MCF 10A (cell line): Measurements from ENCODE around the gene GSTO2. TPM values are rescaled to one million over a fixed set of nuclear protein-coding genes. Genes with fewer than 3 reads are reported as not detected.

Source experiments
- BruUV-seq: library from RNA; stranded (reverse); fragments of 400-500 nt; replicated peaks from 2 replicates; lab custom pipeline; 2021; lab: Mats Ljungman, UMichigan
- CTCF ChIA-PET: fragments of 300-600 bp; sonication (Branson Sonifier 250); formaldehyde crosslinking; extraction: SDS; loops from one replicate; lab custom pipeline; 2021; ENCODE audit warnings: antibody characterized with exemption, inconsistent platforms; lab: Yijun Ruan, JAX
- POLR2A ChIA-PET: fragments of 300-600, 350-650 bp; sonication (Branson Sonifier 250); formaldehyde crosslinking; extraction: SDS; loops from one replicate; lab custom pipeline; 2020; ENCODE audit warnings: antibody characterized with exemption, inconsistent platforms; lab: Yijun Ruan, JAX
- DNase-seq: peaks from one replicate; pipeline ENCODE4 v3.0.0-alpha.2; 2018; ENCODE audit not compliant: unreplicated experiment
- H3K27ac Mint-ChIP-seq: one replicate; pipeline ENCODE4 v1.8.0; 2022; ENCODE audit warnings: mild to moderate bottlenecking, low read depth, mixed read lengths; ENCODE audit not compliant: unreplicated experiment
- H3K27me3 Mint-ChIP-seq: one replicate; pipeline ENCODE4 v1.8.0; 2022; ENCODE audit warnings: mixed read lengths; ENCODE audit not compliant: insufficient read depth, unreplicated experiment
- H3K36me3 Mint-ChIP-seq: one replicate; pipeline ENCODE4 v1.8.0; 2022; ENCODE audit warnings: mild to moderate bottlenecking, moderate library complexity, mixed read lengths; ENCODE audit not compliant: insufficient read depth, unreplicated experiment
- H3K4me1 Mint-ChIP-seq: one replicate; pipeline ENCODE4 v1.8.0; 2022; ENCODE audit warnings: mixed read lengths; ENCODE audit not compliant: insufficient read depth, unreplicated experiment
- H3K4me3 Mint-ChIP-seq: one replicate; pipeline ENCODE4 v1.8.0; 2022; ENCODE audit warnings: mild to moderate bottlenecking, moderate library complexity, mixed read lengths; ENCODE audit not compliant: unreplicated experiment
- H3K9me3 Mint-ChIP-seq: one replicate; pipeline ENCODE4 v1.8.0; 2022; ENCODE audit warnings: mixed read lengths; ENCODE audit not compliant: unreplicated experiment
- intact Hi-C: fragments of 100-400 bp; cut with micrococcal nuclease; formaldehyde crosslinking; loops from 2 replicates; pipeline ENCODE4 v1.14.1; 2022
- total RNA-seq: library from RNA; stranded (reverse); gene quantifications from 2 replicates; pipeline ENCODE4 v1.2.3, GENCODE V29; 2022
- TF ChIP-seq, protein P1 (sequence below): fragments of 200-600 bp; IDR thresholded peaks from one replicate; pipeline ENCODE4 v1.8.0; 2022; ENCODE audit warnings: antibody characterized with exemption, mild to moderate bottlenecking; ENCODE audit not compliant: unreplicated experiment

GSTO2 gene
- total RNA-seq, 1 experiment from 2014 or later, result 40.9 TPM

DNA sequence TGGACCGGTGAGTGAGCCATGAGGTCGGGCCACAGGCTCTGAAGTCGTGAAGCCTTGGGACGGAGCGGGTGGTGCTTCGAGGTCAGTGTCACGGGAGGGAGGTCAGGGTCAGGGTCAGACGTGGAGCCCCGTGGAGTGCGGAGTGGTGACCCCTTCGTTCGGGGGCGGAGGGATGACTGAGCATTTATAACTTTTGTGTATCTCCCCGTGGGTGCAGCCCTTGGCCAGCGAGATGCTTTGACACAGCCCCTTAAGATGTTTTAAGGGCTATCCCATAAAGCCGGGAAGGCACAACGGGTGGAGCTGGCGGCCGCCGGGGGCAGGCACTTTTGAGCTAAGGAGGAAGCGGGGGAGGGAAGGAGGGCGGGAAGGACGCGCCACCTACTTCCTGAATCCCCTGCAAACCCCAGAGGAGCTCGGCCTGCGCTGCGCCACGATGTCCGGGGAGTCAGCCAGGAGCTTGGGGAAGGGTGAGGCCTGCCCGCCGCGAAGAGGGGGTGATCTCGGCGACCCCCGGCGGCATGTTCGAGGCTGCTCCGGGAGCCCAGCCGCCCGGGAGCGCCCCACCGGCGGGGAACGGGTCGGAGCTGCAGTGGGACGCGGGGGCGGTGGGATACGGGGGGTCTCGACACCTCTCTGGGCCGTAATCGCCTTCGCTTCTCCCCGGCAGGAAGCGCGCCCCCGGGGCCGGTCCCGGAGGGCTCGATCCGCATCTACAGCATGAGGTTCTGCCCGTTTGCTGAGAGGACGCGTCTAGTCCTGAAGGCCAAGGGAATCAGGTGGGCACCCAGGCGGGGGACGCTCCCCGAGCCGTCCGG, 14.3 kb upstream of the GSTO2 start, which contains the start of gene GSTO1:
Gene GSTO1 (plus strand): TSS at position 400 of the 818 bp plus-strand sequence. CDS start 37 bp downstream, at position 437.
- no peaks in the 10 kb centered on the region for H3K27me3 Mint-ChIP-seq
- peak within 1 kb of the TSS; percentile 80 for H3K4me3 Mint-ChIP-seq
- ChIA-PET POLR2A (interaction anchor here (0.7 to 5.8 kb wide), 19 partner anchors 10 to 284 kb away, joined by 3 to 56 read pairs (median 4); partner anchors contain the start of genes CFAP43, CFAP58, COL17A1 and GSTO2), CTCF (interaction anchor here (0.7 to 14.7 kb wide), 8 partner anchors 18 to 586 kb away, joined by 3 to 139 read pairs (median 4); partner anchors contain the start of genes GSTO2 and SFR1)
- no TSS peak for BruUV-seq
- peaks cover 28% of the 10 kb centered on the region for H3K4me1 Mint-ChIP-seq
- peaks cover 39% of the 10 kb centered on the region for H3K36me3 Mint-ChIP-seq
- DNase-seq, result peak; percentile 79
- intact Hi-C loops, result no loop called here
- TF ChIP-seq, protein P1, sequence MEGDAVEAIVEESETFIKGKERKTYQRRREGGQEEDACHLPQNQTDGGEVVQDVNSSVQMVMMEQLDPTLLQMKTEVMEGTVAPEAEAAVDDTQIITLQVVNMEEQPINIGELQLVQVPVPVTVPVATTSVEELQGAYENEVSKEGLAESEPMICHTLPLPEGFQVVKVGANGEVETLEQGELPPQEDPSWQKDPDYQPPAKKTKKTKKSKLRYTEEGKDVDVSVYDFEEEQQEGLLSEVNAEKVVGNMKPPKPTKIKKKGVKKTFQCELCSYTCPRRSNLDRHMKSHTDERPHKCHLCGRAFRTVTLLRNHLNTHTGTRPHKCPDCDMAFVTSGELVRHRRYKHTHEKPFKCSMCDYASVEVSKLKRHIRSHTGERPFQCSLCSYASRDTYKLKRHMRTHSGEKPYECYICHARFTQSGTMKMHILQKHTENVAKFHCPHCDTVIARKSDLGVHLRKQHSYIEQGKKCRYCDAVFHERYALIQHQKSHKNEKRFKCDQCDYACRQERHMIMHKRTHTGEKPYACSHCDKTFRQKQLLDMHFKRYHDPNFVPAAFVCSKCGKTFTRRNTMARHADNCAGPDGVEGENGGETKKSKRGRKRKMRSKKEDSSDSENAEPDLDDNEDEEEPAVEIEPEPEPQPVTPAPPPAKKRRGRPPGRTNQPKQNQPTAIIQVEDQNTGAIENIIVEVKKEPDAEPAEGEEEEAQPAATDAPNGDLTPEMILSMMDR, result no peak
- peak within 1 kb of the TSS; percentile 85 for H3K27ac Mint-ChIP-seq
- no peaks in the 10 kb centered on the region for H3K9me3 Mint-ChIP-seq

DNA sequence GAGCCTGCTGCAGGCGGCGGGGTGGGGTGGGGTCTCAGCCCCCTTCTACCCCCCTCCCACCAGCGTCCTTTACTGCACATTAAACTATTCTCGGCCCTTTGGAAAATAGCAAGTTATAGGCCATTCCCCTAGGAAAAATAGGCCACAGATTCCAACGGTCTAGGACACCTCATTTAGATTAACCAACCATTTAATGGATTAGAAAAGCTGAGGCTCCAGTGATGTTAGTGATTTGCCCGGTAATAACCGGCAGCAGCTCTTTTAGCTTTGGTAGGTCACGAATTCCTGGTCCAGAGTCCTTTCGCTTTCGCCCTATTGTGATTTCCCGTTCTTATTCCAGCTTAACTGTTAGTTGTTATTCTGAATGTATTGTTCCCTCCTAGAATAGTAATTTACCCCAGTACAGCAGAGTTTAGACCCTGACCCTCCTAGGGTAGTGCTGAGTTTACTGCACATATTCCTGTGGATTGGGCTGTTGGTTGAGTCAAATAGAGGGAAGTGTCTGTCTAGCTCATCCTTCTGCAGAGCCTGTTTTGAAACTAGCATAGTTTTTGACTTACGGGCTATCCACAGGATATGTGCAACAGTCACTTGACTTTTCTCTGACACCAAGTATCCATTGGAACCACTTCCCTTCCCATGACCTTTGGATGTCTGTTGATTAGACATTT, 13.5 kb upstream of the GSTO2 start:
- Mint-ChIP-seq H3K9me3 (no peaks in the 10 kb centered on the region), H3K4me1 (peaks cover 35% of the 10 kb centered on the region), H3K4me3 (peak overlapping the region; percentile 80), H3K27ac (peak overlapping the region; percentile 85), H3K27me3 (no peaks in the 10 kb centered on the region), H3K36me3 (peaks cover 44% of the 10 kb centered on the region)
- CTCF ChIA-PET, result interaction anchor here (0.6 to 14.7 kb wide), 6 partner anchors 17 to 133 kb away, joined by 3 to 139 read pairs (median 5); partner anchors contain the start of genes GSTO2 and SFR1
- intact Hi-C loops, result no loop called here
- BruUV-seq, result TSS peak; percentile 91
- DNase-seq, result peak; percentile 48
- TF ChIP-seq, protein P1, result no peak
- POLR2A ChIA-PET, result interaction anchor here (0.5 to 5.8 kb wide), 19 partner anchors 7 to 183 kb away, joined by 3 to 56 read pairs (median 4); partner anchors contain the start of genes CFAP43, CFAP58, COL17A1 and GSTO2

DNA sequence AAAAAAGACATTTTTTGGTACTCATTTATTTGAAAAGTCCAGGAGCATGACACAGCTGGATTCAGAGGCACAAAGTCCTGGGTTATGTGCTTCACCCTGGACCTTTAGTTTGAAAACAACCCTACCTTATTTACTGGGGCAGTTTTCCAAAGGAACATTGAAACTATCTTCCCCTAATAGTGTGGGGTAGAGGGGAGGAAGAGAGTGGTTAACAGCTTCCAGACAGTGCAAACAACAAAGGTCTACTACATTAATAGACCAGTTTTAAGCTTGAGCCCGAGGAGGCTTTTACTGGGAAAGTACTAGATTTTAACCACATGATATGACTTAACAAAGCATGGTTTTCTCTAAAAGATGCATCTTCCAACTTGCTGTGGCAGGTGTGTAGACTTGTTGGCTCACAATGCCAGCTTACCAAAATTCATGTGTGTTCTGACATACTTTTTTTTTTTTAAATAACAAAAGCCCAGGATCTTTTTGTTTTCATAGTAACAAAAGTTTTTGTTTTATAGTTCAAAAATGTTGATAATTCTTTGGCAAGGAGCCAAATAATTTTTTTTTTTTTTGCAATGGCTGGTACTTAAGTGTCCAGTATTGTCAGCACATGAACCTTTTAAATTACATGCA, 12.5 kb upstream of the GSTO2 start:
- TF ChIP-seq, protein P1, result no peak
- ChIA-PET POLR2A (interaction anchor here (0.5 to 5.8 kb wide), 17 partner anchors 8 to 184 kb away, joined by 3 to 56 read pairs (median 4); partner anchors contain the start of genes GSTO2, ITPRIP and SFR1), CTCF (interaction anchor here (0.8 to 14.7 kb wide), 3 partner anchors 16 to 134 kb away, joined by 4 to 139 read pairs (median 5); partner anchors contain the start of genes GSTO2 and SFR1)
- H3K27ac Mint-ChIP-seq, result no peak overlapping the region
- BruUV-seq, result no TSS peak
- intact Hi-C loops, result no loop called here
- H3K4me3 Mint-ChIP-seq, result peak overlapping the region; percentile 80
- H3K4me1 Mint-ChIP-seq, result peaks cover 45% of the 10 kb centered on the region
- H3K36me3 Mint-ChIP-seq, result peaks cover 54% of the 10 kb centered on the region
- H3K9me3 Mint-ChIP-seq, result no peaks in the 10 kb centered on the region
- no peaks in the 10 kb centered on the region for H3K27me3 Mint-ChIP-seq
- no peak for DNase-seq
